Measurements from ENCODE around the gene KLRC2.
A peak's percentile ranks its signal among the peaks of the same experiment; 100 is the strongest.
"Not testable (repeated sequence)": the region's sequence is repeated elsewhere in the genome, so short reads cannot be mapped to it uniquely, and the experiment has no call there.

KLRC2 gene

DNA sequence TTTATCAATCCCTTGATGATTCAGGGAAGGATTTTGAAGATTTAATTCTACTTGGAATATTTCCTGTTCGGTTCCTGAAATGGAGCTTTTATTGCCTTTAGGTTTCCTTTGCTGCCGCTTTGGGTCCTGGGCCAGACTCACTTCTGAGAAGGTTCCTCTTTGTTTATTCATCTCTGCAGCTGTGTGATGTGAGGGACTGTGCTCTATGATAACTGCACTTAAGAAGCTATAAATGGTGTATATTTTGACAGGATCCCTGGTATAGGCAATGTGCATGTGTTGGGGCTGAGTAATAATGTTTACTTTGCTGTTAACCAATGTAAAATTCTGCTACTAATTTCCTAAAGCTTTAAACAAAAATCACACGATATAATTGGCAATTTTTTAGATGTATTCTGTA, at the start of gene KLRC2:
KLRC2 (minus strand) TSS at position 195 of the 400 bp plus-strand sequence; CDS start at position 171, 24 bp downstream.
- not testable (repeated sequence) for FAIRE-seq; DNase-seq (ENCODE audit: insufficient read length, low spot score)

DNA sequence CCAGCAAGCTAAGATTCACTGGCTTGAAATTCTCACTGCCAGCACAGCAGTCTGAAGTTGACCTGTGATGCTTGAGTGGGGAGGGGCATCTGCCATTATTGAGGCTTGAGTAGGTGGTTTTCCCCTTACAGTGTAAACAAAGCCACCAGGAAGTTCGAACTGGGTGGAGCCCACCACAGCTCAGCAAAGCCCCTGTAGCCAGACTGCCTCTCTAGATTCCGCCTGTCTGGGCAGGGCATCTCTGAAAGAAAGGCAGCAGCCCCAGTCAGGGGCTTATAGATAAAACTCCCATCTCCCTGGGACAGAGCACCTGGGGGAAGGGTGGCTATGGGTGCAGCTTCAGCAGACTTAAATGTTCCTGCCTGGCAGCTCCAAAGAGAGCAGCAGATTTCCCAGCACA, 46.1 kb upstream of the KLRC2 start:
- not testable (repeated sequence) for FAIRE-seq; DNase-seq (ENCODE audit: insufficient read length, low spot score)

DNA sequence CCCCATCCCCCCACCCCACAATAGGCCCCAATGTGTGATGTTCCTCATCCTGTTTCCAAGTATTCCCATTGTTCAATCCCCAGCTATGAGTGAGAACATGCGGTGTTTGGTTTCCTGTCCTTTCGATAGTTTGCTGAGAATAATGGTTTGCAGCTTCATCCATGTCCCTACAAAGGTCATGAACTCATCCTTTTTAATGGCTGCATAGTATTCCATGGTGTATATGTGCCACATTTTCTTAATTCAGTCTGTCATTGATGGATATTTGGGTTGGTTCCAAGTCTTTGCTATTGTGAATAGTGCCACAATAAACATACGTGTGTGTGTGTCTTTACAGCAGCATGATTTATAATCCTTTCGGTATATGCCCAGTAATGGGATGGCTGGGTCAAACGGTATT, 37.0 kb upstream of the KLRC2 start:
- not testable (repeated sequence) for FAIRE-seq; DNase-seq (ENCODE audit: insufficient read length, low spot score)

DNA sequence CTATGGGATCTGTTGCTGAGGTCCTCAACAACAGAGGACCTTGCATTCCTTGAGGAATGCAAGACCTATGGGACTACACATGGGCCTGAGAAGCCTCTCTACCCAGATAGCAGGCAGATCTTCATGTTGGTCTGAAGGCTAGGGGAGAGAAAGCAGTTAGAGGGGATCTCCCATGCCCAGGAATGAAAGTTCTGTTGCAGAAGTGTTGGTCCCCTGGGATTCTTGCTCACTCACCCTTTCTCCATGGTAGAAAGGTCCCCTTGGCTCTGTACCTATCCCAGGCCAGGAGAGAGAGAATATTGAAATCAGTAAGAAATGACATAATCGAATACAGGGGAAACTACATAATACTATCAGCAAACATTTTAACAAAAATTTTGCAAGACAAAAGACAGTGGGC, 33.9 kb upstream of the KLRC2 start:
- no peak for FAIRE-seq
- no peak for DNase-seq (ENCODE audit: insufficient read length, low spot score)

DNA sequence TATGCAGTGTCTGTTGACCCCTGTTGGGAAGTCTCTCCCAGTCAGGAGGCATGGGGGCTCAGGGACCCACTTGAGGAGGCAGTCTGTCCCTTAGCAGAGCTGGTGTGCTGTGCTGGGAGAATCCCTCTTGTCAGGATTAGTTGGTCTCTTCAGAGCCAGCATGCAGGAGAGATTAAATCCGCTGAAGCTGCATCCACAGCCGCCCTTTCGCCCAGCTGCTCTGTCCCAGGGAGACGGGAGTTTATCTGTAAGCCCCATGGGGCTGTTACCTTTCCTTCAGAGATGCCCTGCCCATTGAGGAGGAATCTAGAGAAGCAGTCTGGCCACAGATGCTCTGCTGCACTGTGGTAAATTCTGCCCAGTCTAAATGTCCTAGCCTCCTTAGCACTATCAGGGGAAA, 30.5 kb upstream of the KLRC2 start:
- DNase-seq (ENCODE audit: insufficient read length, low spot score) (no peak), FAIRE-seq (no peak)

DNA sequence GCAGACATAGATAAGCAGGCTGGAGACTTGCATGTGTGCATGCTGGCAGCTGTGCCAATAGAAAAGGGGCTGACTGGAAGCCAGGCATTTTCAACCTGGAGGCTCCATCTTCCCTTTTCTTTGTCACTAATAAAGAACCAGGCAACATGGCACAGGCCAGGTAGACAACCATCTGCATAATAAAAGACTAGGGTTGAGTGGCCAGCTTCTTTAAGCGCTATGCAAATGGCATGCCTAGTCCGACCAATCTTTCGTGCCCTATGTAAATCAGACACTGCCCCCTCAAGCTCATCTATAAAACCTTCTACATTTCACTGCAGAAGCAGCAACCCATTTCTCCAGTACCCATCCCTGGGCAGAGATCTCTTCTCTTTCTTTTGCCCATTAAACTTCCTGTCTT, 21.9 kb upstream of the KLRC2 start:
- DNase-seq (ENCODE audit: insufficient read length, low spot score) (no peak), FAIRE-seq (no peak)

DNA sequence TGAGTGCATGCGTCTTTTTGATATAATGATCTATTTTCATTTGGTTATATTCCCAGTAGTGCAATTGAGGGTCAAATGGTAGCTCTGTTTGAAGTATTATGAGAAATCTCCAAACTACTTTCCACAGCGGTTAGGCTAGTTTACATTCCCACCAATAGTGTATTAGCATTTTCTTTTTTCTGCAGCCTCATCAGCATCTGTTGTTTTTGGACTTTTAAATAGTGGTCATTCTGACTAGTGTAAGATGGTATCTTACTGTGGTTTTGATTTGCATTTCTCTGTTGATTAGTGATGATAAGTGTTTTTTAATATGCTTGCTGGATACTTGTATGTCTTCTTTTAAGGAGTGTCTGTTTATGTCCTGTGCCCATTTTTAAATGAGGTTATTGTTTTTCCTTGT, 21.0 kb upstream of the KLRC2 start:
- no peak for DNase-seq (ENCODE audit: insufficient read length, low spot score)
- no peak for FAIRE-seq

DNA sequence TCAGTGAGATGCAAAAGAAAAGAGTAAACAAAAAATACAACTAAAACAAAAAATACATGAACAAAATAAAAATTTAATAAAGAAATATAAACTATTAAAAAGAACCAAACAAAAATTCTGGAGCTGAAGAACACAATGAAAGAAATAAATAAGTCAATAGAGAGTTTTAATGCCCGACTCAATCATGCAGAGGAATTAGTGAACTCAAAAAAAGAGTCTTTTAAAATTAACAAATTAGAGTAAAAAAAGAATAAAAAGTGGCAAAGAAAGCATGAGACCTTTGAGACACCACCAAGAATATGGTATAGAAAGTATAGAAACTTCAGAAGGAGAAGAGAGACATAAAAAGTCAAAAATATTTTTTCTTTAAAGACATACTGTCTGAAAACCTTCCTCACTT, 20.0 kb upstream of the KLRC2 start:
- FAIRE-seq (no peak), DNase-seq (ENCODE audit: insufficient read length, low spot score) (no peak)

DNA sequence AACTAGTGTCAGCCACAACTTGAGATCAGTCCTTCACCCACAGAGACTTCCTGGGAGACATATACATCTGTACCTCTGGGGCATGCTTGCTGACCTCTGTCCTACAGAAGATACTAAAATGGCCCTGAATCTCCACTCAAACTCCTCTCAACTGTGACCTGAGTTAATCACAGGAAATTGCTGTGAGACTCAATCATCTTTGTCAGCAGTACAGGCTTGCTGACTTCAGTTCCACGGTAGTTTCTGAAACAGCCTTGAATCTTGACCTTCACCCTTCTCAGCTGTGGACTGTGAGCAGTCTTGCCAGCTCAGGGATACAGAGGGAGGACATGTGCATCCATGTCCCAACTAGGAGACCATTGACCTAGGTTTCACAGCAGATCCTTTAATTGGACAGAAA, 18.7 kb upstream of the KLRC2 start:
- FAIRE-seq (no peak), DNase-seq (ENCODE audit: insufficient read length, low spot score) (no peak)

DNA sequence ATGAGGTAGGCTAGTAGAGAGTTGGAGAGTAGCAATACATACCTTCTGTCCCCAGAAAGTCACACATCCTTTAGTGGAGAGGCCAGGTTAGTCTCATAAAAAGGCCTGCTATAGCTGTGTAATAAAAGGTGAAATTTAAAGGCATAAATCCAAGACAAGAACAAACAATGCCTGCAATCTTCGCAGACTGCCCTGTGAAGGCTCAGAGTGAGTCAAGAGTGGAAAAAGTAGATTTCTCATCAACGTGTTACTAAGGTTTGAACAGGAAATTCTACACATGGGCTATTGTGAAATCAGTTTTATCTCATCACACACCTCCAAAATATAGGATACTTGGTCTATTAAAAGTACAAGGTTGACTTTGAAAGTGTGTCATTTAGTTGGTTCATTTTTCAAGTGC, 17.3 kb upstream of the KLRC2 start, which contains the start of gene KLRC1:
KLRC1 (minus strand) TSS at position 222 of the 400 bp plus-strand sequence. CDS start 2,221 bp downstream, outside the sequence.
- FAIRE-seq, result no peak
- DNase-seq (ENCODE audit: insufficient read length, low spot score), result no peak

DNA sequence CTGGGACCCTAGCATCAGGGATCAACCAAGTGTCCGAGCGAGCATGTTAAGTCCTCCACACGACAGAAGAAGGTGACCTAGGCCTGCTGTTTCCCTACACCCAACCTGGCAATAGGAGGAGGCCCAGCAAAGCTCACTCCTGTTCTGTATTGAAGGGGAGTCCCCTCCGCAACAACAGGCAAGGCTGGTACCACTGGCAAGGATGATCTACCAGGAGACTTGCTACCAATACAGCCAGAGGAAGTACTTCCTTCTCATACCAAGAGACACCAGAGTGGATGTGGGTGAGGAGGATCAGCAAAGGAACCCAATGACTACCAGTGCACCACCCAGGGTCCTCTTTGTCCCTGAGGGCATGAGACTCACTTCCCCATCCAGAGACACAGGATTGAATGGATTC, 12.4 kb upstream of the KLRC2 start:
- no peak for FAIRE-seq
- DNase-seq (ENCODE audit: insufficient read length, low spot score), result no peak

DNA sequence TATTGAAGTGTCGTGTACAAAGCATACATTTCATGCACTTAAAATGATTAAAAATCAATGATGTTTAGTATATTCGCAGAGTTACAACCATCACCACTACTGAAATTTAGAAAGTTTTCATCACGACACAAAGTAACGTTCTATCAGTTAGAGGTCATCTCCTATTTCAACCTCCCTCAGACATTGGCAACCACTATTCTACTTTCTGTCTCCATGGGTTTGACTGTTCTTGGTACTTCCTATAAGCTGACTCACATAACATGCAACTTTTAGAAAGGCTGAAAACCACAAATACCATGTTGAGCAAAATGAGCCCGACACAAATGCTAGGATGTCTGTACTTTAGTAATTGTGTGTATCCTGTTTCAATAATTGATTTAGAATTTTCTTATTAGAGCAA, 10.2 kb upstream of the KLRC2 start:
- not testable (repeated sequence) for DNase-seq (ENCODE audit: insufficient read length, low spot score); FAIRE-seq

DNA sequence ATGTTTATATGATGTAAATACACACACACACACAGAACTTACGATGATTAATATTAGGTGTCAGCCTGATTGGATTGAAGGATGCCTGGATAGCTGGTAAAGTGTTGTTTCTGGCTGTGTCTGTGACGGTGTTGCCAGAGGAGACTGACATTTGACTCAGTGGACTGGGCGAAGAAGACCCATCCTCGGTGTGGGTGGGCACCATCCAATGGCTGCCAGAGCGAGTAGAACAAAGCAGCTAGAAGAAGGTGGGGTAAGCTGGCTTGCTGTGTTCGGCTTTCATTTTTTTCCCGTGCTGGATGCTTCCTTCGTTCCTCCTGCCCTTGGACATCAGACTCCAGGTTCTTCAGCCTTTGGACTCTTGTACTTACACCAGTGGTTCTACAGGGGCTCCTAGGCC, 5.3 kb upstream of the KLRC2 start:
- not testable (repeated sequence) for DNase-seq (ENCODE audit: insufficient read length, low spot score); FAIRE-seq

DNA sequence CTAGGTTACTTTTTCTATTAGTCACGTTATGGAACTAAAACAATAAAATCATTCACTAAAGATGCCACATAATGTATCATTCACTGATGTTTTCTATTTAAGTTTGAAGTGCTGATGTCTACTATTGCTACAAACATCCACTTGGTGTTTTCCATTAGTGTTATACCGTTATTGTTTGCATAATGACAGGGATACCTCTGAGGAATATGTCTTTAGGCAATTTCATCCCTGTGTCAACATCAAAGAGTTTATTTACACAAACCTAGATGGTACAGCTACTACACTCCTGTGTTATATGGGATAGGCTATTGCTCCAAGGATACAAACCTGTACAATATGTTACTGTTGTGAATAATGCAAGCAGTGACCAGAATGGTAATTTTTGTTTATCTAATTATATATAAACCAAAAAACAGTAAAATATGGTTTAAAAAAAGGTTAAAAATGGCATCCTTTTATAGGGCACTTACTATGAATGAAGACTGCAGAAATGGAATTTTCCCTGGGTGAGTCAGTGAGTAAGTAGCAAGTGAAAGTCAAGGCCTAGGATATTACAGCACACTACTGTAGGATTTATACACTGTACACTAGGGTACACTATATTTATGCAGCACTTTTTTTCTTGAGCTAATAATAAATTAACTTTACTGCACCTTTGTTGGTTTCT, 3.9 kb upstream of the KLRC2 start:
- FAIRE-seq, result peak; percentile 63

DNA sequence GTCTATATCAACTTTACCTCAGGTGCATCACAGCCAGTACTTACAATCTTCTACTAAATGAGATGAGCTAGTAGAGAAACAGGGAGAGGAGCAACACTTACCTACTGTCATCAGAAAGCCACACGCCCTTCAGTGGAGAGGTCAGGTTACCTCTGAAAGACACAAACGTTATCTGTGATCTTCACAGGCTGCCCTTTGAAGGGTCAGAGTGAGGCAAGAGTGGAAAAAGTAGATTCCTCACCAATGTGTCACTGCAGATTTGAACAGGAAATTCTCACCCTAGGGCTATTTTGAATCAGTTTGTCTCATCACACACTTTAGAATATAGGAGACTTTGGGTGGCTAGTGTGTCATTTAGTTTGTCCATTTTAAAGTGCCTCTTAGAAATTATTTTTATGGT, 1.8 kb upstream of the KLRC2 start:
- not testable (repeated sequence) for DNase-seq (ENCODE audit: insufficient read length, low spot score); FAIRE-seq

More for the DNA sequence above, 3.9 kb upstream of the KLRC2 start:
- DNase-seq (ENCODE audit: insufficient read length, low spot score), result not testable (repeated sequence)

DNA sequence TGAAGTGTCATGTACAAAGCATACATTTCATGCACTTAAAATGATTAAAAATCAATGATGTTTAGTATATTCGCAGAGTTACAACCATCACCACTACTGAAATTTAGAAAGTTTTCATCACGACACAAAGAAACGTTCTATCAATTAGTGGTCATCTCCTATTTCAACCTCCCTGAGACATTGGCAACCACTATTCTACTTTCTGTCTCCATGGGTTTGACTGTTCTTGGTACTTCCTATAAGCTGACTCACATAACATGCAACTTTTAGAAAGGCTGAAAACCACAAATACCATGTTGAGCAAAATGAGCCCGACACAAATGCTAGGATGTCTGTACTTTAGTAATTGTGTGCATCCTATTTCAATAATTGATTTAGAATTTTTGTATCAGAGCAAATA, 5.2 kb downstream of the KLRC2 start:
- not testable (repeated sequence) for DNase-seq (ENCODE audit: insufficient read length, low spot score)
- peak; percentile 72 for FAIRE-seq

DNA sequence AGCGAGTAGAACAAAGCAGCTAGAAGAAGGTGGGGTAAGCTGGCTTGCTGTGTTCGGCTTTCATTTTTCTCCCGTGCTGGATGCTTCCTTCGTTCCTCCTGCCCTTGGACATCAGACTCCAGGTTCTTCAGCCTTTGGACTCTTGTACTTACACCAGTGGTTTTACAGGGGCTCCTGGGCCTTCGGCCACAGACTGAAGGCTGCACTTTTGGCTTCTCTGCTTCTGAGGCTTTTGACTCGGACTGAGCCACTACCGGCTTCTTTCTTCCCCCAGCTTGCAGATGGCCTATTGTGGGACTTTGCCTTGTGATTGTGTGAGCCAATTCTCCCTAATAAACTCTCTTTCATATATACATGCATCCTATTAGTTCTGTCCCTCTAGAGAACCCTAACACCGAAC, 9.9 kb downstream of the KLRC2 start:
- FAIRE-seq, result peak; percentile 23
- DNase-seq (ENCODE audit: insufficient read length, low spot score), result not testable (repeated sequence)

DNA sequence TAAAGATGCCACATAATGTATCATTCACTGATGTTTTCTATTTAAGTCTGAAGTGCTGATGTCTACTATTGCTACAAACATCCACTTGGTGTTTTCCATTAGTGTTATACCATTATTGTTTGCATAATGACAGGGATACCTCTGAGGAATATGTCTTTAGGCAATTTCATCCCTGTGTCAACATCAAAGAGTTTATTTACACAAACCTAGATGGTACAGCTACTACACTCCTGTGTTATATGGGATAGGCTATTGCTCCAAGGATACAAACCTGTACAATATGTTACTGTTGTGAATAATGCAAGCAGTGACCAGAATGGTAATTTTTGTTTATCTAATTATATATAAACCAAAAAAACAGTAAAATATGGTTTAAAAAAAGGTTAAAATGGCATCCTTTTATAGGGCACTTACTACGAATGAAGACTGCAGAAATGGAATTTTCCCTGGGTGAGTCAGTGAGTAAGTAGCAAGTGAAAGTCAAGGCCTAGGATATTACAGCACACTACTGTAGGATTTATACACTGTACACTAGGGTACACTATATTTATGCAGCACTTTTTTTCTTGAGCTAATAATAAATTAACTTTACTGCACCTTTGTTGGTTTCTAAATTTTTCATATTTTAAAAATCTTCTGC, 11.4 kb downstream of the KLRC2 start:
- not testable (repeated sequence) for DNase-seq (ENCODE audit: insufficient read length, low spot score); FAIRE-seq

DNA sequence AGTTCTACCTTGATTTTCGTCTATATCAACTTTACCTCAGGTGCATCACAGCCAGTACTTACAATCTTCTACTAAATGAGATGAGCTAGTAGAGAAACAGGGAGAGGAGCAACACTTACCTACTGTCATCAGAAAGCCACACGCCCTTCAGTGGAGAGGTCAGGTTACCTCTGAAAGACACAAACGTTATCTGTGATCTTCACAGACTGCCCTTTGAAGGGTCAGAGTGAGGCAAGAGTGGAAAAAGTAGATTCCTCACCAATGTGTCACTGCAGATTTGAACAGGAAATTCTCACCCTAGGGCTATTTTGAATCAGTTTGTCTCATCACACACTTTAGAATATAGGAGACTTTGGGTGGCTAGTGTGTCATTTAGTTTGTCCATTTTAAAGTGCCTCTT, 13.7 kb downstream of the KLRC2 start:
- not testable (repeated sequence) for DNase-seq (ENCODE audit: insufficient read length, low spot score); FAIRE-seq

DNA sequence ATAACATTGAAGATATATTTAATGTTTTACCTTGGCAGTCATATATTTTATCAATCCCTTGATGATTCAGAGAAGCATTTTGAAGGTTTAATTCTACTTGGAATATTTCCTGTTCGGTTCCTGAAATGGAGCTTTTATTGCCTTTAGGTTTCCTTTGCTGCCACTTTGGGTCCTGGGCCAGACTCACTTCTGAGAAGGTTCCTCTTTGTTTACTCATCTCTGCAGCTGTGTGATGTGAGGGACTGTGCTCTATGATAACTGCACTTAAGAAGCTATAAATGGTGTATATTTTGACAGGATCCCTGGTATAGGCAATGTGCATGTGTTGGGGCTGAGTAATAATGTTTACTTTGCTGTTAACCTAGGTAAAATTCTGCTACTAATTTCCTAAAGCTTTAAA, 15.5 kb downstream of the KLRC2 start, which contains the start of gene KLRC3:
KLRC3 (minus strand) TSS at position 262 of the 400 bp plus-strand sequence; CDS start at position 217, 45 bp downstream.
- DNase-seq (ENCODE audit: insufficient read length, low spot score); FAIRE-seq: not testable (repeated sequence)

DNA sequence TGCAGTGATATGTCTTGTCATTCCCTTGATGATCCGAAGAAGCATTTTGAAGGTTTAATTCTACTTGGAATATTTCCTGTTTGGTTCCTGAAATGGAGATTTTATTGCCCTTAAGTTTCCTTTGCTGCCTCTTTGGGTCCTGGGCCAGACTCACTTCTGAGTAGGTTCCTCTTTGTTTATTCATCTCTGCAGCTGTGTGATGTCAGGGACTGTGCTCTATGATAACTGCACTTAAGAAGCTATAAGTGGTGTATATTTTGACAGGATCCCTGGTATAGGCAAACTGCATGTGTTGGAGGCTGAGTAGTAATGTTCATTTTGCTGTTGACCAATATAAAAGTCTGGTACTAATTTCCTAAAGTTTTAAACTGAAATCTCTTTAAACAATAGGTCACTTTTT, 26.4 kb downstream of the KLRC2 start, which contains the start of gene KLRC4:
KLRC4 (minus strand) TSS at position 366 of the 400 bp plus-strand sequence; CDS start at position 184, 182 bp downstream.
- DNase-seq (ENCODE audit: insufficient read length, low spot score), result no peak
- no peak for FAIRE-seq

DNA sequence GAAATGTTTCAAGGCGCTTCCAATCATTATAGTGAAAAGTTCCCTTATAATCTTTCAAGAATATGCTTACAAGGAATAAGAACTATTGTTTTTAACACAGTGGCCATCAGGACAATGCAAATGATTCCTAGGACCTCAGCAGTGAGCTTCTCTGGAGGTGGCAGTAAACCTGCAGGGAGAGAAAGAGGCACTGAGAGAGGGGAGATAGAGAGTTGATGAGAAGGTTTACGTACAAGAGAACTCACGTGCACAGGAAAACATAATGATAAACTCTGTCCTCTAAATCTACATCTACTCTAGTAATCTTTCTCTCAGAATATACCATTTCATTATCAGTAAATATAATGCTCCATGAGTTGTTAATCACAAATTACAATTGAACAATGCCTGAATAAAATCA, 27.0 kb downstream of the KLRC2 start:
- FAIRE-seq (no peak), DNase-seq (ENCODE audit: insufficient read length, low spot score) (no peak)
